GM23338 (cell line): ENCODE measurements around the gene CD82. TPM values are rescaled to one million over a fixed set of nuclear protein-coding genes. Genes with fewer than 3 reads are reported as not detected.

Experiments used
- ATAC-seq: fragments of 200-7000 bp; cut with Tn5 transposase; 3 replicates; pipeline ENCODE4 v1.9.1; 2020
- DNase-seq: peaks from one replicate; pipeline ENCODE4 v3.0.0-alpha.2; 2015; ENCODE audit warnings: low spot score
- H2AFZ ChIP-seq: fragments of 200-600 bp; sonication (generic); 2 replicates; pipeline ENCODE4 v1.8.0; 2016; ENCODE audit warnings: antibody characterized with exemption, mild to moderate bottlenecking, moderate library complexity
- H3F3A ChIP-seq: fragments of 200-600 bp; sonication (generic); replicated peaks from 2 replicates; pipeline ENCODE4 v1.8.0; 2017; ENCODE audit warnings: antibody characterized with exemption, mixed run types, low read depth
- H3K27ac ChIP-seq: fragments of 200-600 bp; sonication (generic); 2 replicates; pipeline ENCODE4 v1.6.1; 2016; ENCODE audit warnings: low read depth
- H3K27me3 ChIP-seq: fragments of 200-600 bp; sonication (generic); 2 replicates; pipeline ENCODE4 v1.8.0; 2016; ENCODE audit warnings: mild to moderate bottlenecking, mixed run types, moderate library complexity; ENCODE audit not compliant: insufficient read depth
- H3K36me3 ChIP-seq: fragments of 200-600 bp; sonication (generic); 2 replicates; pipeline ENCODE4 v1.8.0; 2016; ENCODE audit warnings: mild to moderate bottlenecking; ENCODE audit not compliant: insufficient read depth
- H3K4me1 ChIP-seq: fragments of 200-600 bp; sonication (generic); 2 replicates; pipeline ENCODE4 v1.8.0; 2016; ENCODE audit warnings: mild to moderate bottlenecking, moderate library complexity; ENCODE audit not compliant: insufficient read depth
- H3K4me2 ChIP-seq: fragments of 200-600 bp; sonication (generic); 2 replicates; pipeline ENCODE4 v1.7.1; 2017; ENCODE audit warnings: mixed run types
- H3K4me3 ChIP-seq: fragments of 200-600 bp; sonication (generic); 2 replicates; pipeline ENCODE4 v1.6.1; 2016; ENCODE audit warnings: mixed run types
- H3K79me2 ChIP-seq: fragments of 200-600 bp; sonication (generic); replicated peaks from 2 replicates; pipeline ENCODE4 v1.8.0; 2017; ENCODE audit warnings: mild to moderate bottlenecking; ENCODE audit not compliant: insufficient read depth
- H3K9me2 ChIP-seq: fragments of 200-600 bp; sonication (generic); 2 replicates; pipeline ENCODE4 v1.8.0; 2017; ENCODE audit not compliant: insufficient read depth
- H4K20me1 ChIP-seq: fragments of 200-600 bp; sonication (generic); replicated peaks from 2 replicates; pipeline ENCODE4 v1.8.0; 2017; ENCODE audit warnings: mild to moderate bottlenecking; ENCODE audit not compliant: insufficient read depth
- H3K27ac Mint-ChIP-seq: 2 replicates; pipeline ENCODE4 v1.8.0; 2020; ENCODE audit warnings: inconsistent platforms, mild to moderate bottlenecking, moderate library complexity, mixed read lengths
- H3K27me3 Mint-ChIP-seq: 3 replicates; pipeline ENCODE4 v1.8.0; 2022; ENCODE audit warnings: low read depth, mild to moderate bottlenecking, moderate library complexity, mixed read lengths, inconsistent platforms; ENCODE audit not compliant: insufficient read depth, poor library complexity
- H3K36me3 Mint-ChIP-seq: 3 replicates; pipeline ENCODE4 v1.8.0; 2021; ENCODE audit warnings: low read depth, mild to moderate bottlenecking, inconsistent platforms, moderate library complexity, mixed read lengths
- H3K4me1 Mint-ChIP-seq: 3 replicates; pipeline ENCODE4 v1.8.0; 2020; ENCODE audit warnings: mild to moderate bottlenecking, inconsistent platforms, mixed read lengths
- H3K4me3 Mint-ChIP-seq: 3 replicates; pipeline ENCODE4 v1.8.0; 2021; ENCODE audit warnings: moderate library complexity, mild to moderate bottlenecking, inconsistent platforms, mixed read lengths
- H3K9me3 Mint-ChIP-seq: 3 replicates; pipeline ENCODE4 v1.8.0; 2020; ENCODE audit warnings: moderate library complexity, mild to moderate bottlenecking, inconsistent platforms, mixed read lengths
- CREB1 ChIP-seq: fragments of 250-450 bp; sonication (Bioruptor Pico); IDR thresholded peaks from 2 replicates; pipeline ENCODE4 v1.5.0; 2020; ENCODE audit warnings: low read depth, mild to moderate bottlenecking, moderate library complexity
- EZH2 ChIP-seq: fragments of 200-600 bp; sonication (generic); IDR thresholded peaks from one replicate; pipeline ENCODE4 v1.8.0; 2017; ENCODE audit warnings: antibody characterized with exemption, mild to moderate bottlenecking, low read depth; ENCODE audit not compliant: unreplicated experiment
- EZH2phosphoT487 ChIP-seq: fragments of 200-600 bp; sonication (generic); IDR thresholded peaks from one replicate; pipeline ENCODE4 v1.8.1; 2018; ENCODE audit warnings: antibody characterized with exemption; ENCODE audit not compliant: unreplicated experiment
- JUNB ChIP-seq: IDR thresholded peaks from one replicate; pipeline ENCODE4 v1.6.1; 2016; ENCODE audit warnings: antibody characterized with exemption; ENCODE audit not compliant: unreplicated experiment
- NANOG ChIP-seq: IDR thresholded peaks from 2 replicates; pipeline ENCODE4 v1.6.1; 2016; ENCODE audit warnings: antibody characterized with exemption, borderline replicate concordance
- POLR2AphosphoS5 ChIP-seq: IDR thresholded peaks from 2 replicates; pipeline ENCODE4 v1.6.1; 2016; ENCODE audit warnings: antibody characterized with exemption, low read depth
- REST ChIP-seq: IDR thresholded peaks from one replicate; pipeline ENCODE4 v1.6.1; 2018; ENCODE audit warnings: antibody characterized with exemption; ENCODE audit not compliant: unreplicated experiment
- STAT1 ChIP-seq: IDR thresholded peaks from one replicate; pipeline ENCODE4 v1.6.1; 2016; ENCODE audit warnings: antibody characterized with exemption; ENCODE audit not compliant: unreplicated experiment
- ZNF114 ChIP-seq: fragments of 250-450 bp; sonication (Bioruptor Pico); IDR thresholded peaks from 2 replicates; pipeline ENCODE4 v1.5.0; 2020; ENCODE audit warnings: mild to moderate bottlenecking, moderate library complexity
- ZNF331 ChIP-seq: fragments of 250-450 bp; sonication (Bioruptor Pico); IDR thresholded peaks from 2 replicates; pipeline ENCODE4 v1.5.0; 2020; ENCODE audit warnings: low read depth, mild to moderate bottlenecking, moderate library complexity
- polyA plus RNA-seq: library from polyadenylated mRNA; unstranded; fragments of >200 nt; fragmentation: Nextera tagmentation; extraction: Ambion mirVana; gene quantifications from 2 replicates; pipeline ENCODE4 v1.2.1, GENCODE V29; 2016
- total RNA-seq: library from RNA; depleted of rRNA; stranded (reverse); fragments of >200 nt; shearing (Covaris generic); gene quantifications from 2 replicates; pipeline ENCODE4 v1.2.3, GENCODE V29; 2014
- TF ChIP-seq, protein P1 (sequence below): IDR thresholded peaks from 2 replicates; pipeline ENCODE4 v1.6.1; 2016; ENCODE audit warnings: antibody characterized with exemption
- TF ChIP-seq, protein P2 (sequence below): fragments of 250-450 bp; sonication (Bioruptor Pico); IDR thresholded peaks from 2 replicates; pipeline ENCODE4 v1.5.0; 2020; ENCODE audit warnings: mild to moderate bottlenecking, moderate library complexity
- TF ChIP-seq, protein P3 (sequence below), 2 experiments: fragments of 200-600 bp in 1 of 2; sonication (generic) in 1 of 2; conservative IDR thresholded peaks; 2 replicates each; pipeline versions ENCODE4 v1.5.1 to v1.6.1; 2016 to 2017; ENCODE audit warnings: antibody characterized with exemption in 2 of 2, low read depth in 2 of 2, mild to moderate bottlenecking in 2 of 2, moderate library complexity in 1 of 2

CD82 gene
- total and polyA plus RNA-seq, 2 experiments from 2014 or later, result 4.4 to 4.9 TPM

GRCh38 chr11:44530413-44531115 is 34.9 kb upstream of the CD82 start:
- H3K4me1 ChIP-seq, result peaks cover 4% of the 10 kb centered on the region; the same call in 1 of the 2 replicates
- DNase-seq, result no peak
- ATAC-seq, result no peak
- H3K27ac ChIP-seq, result no peak overlapping the region
- Mint-ChIP-seq H3K36me3 (no peaks in the 10 kb centered on the region), H3K27me3 (peaks cover 26% of the 10 kb centered on the region), H3K4me3 (no peak overlapping the region), H3K9me3 (no peaks in the 10 kb centered on the region), H3K27ac (no peak overlapping the region), H3K4me1 (peaks cover 30% of the 10 kb centered on the region)
- TF ChIP-seq STAT1 (no peak), ZNF114 (no peak), CREB1 (no peak), REST (no peak), ZNF331 (no peak), EZH2 (no peak), NANOG (no peak), POLR2AphosphoS5 (no peak), EZH2phosphoT487 (no peak), JUNB (no peak)
- TF ChIP-seq, protein P1, sequence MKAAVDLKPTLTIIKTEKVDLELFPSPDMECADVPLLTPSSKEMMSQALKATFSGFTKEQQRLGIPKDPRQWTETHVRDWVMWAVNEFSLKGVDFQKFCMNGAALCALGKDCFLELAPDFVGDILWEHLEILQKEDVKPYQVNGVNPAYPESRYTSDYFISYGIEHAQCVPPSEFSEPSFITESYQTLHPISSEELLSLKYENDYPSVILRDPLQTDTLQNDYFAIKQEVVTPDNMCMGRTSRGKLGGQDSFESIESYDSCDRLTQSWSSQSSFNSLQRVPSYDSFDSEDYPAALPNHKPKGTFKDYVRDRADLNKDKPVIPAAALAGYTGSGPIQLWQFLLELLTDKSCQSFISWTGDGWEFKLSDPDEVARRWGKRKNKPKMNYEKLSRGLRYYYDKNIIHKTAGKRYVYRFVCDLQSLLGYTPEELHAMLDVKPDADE, result no peak
- TF ChIP-seq, protein P2, sequence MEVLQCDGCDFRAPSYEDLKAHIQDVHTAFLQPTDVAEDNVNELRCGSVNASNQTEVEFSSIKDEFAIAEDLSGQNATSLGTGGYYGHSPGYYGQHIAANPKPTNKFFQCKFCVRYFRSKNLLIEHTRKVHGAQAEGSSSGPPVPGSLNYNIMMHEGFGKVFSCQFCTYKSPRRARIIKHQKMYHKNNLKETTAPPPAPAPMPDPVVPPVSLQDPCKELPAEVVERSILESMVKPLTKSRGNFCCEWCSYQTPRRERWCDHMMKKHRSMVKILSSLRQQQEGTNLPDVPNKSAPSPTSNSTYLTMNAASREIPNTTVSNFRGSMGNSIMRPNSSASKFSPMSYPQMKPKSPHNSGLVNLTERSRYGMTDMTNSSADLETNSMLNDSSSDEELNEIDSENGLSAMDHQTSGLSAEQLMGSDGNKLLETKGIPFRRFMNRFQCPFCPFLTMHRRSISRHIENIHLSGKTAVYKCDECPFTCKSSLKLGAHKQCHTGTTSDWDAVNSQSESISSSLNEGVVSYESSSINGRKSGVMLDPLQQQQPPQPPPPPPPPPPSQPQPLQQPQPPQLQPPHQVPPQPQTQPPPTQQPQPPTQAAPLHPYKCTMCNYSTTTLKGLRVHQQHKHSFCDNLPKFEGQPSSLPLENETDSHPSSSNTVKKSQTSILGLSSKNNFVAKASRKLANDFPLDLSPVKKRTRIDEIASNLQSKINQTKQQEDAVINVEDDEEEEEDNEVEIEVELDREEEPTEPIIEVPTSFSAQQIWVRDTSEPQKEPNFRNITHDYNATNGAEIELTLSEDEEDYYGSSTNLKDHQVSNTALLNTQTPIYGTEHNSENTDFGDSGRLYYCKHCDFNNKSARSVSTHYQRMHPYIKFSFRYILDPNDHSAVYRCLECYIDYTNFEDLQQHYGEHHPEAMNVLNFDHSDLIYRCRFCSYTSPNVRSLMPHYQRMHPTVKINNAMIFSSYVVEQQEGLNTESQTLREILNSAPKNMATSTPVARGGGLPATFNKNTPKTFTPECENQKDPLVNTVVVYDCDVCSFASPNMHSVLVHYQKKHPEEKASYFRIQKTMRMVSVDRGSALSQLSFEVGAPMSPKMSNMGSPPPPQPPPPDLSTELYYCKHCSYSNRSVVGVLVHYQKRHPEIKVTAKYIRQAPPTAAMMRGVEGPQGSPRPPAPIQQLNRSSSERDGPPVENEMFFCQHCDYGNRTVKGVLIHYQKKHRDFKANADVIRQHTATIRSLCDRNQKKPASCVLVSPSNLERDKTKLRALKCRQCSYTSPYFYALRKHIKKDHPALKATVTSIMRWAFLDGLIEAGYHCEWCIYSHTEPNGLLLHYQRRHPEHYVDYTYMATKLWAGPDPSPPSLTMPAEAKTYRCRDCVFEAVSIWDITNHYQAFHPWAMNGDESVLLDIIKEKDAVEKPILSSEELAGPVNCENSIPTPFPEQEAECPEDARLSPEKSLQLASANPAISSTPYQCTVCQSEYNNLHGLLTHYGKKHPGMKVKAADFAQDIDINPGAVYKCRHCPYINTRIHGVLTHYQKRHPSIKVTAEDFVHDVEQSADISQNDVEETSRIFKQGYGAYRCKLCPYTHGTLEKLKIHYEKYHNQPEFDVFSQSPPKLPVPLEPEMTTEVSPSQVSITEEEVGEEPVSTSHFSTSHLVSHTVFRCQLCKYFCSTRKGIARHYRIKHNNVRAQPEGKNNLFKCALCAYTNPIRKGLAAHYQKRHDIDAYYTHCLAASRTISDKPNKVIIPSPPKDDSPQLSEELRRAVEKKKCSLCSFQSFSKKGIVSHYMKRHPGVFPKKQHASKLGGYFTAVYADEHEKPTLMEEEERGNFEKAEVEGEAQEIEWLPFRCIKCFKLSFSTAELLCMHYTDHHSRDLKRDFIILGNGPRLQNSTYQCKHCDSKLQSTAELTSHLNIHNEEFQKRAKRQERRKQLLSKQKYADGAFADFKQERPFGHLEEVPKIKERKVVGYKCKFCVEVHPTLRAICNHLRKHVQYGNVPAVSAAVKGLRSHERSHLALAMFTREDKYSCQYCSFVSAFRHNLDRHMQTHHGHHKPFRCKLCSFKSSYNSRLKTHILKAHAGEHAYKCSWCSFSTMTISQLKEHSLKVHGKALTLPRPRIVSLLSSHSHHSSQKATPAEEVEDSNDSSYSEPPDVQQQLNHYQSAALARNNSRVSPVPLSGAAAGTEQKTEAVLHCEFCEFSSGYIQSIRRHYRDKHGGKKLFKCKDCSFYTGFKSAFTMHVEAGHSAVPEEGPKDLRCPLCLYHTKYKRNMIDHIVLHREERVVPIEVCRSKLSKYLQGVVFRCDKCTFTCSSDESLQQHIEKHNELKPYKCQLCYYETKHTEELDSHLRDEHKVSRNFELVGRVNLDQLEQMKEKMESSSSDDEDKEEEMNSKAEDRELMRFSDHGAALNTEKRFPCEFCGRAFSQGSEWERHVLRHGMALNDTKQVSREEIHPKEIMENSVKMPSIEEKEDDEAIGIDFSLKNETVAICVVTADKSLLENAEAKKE (CRISPR knock-in tag), result no peak
- TF ChIP-seq, protein P3, sequence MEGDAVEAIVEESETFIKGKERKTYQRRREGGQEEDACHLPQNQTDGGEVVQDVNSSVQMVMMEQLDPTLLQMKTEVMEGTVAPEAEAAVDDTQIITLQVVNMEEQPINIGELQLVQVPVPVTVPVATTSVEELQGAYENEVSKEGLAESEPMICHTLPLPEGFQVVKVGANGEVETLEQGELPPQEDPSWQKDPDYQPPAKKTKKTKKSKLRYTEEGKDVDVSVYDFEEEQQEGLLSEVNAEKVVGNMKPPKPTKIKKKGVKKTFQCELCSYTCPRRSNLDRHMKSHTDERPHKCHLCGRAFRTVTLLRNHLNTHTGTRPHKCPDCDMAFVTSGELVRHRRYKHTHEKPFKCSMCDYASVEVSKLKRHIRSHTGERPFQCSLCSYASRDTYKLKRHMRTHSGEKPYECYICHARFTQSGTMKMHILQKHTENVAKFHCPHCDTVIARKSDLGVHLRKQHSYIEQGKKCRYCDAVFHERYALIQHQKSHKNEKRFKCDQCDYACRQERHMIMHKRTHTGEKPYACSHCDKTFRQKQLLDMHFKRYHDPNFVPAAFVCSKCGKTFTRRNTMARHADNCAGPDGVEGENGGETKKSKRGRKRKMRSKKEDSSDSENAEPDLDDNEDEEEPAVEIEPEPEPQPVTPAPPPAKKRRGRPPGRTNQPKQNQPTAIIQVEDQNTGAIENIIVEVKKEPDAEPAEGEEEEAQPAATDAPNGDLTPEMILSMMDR (conservative IDR thresholded peaks at IDR 0.05; ENCODE audit: low read depth in 2 of 2), result no peak
- no peaks in the 10 kb centered on the region for H4K20me1 ChIP-seq
- no peaks in the 10 kb centered on the region for H3K79me2 ChIP-seq
- H3K9me2 ChIP-seq, result no peaks in the 10 kb centered on the region
- no peaks in the 10 kb centered on the region for H3F3A ChIP-seq
- no peak overlapping the region for H3K4me2 ChIP-seq
- no peak overlapping the region for H2AFZ ChIP-seq
- H3K36me3 ChIP-seq, result no peaks in the 10 kb centered on the region
- no peak overlapping the region for H3K4me3 ChIP-seq
- H3K27me3 ChIP-seq, result no peaks in the 10 kb centered on the region
